GM21447 (cell line): ENCODE results near the gene NXPH2.
A peak's percentile ranks its signal among the peaks of the same experiment; 100 is the strongest.

ENCODE experiments used
- ATAC-seq: cut with Tn5 transposase; IDR thresholded peaks from one replicate; pipeline ENCODE4 v1.9.1; 2021; ENCODE audit not compliant: unreplicated experiment

The NXPH2 gene

DNA sequence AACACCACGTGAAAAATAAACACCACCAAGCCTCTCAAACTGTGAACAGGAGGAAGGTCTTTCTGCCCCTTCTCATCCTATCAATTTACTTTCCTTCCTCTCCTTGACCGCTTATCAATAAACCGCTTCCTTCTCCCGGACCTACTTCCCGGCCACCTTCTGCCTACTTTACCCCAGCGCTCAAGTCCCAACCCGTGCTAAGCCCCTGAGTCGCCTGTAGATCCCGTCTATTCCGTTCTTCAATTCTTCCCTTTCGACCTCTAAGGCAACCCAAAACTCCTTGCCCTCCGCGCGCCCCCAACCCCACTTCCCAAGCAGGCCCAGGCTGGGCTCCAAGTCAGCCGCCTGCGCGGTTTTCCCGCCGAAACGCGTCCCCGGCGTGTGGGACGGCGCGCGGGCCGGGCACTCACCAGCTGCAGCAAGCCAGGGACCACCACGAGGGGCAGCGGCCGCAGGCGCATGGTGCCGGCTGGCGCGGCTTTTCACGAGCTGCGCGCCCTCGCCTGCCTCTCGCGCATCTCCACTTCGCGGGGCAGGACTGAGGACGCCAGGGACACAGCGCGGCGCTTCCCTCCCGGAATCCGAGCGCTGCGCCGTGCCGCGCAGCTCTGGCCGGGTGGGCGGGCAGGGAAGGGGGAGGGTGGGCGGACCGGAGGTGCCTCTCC is at the start of gene NXPH2:
Gene NXPH2 (minus strand): TSS at position 610 of the 665 bp plus-strand sequence. CDS start 149 bp downstream, at position 461.
- ATAC-seq = no peak

DNA sequence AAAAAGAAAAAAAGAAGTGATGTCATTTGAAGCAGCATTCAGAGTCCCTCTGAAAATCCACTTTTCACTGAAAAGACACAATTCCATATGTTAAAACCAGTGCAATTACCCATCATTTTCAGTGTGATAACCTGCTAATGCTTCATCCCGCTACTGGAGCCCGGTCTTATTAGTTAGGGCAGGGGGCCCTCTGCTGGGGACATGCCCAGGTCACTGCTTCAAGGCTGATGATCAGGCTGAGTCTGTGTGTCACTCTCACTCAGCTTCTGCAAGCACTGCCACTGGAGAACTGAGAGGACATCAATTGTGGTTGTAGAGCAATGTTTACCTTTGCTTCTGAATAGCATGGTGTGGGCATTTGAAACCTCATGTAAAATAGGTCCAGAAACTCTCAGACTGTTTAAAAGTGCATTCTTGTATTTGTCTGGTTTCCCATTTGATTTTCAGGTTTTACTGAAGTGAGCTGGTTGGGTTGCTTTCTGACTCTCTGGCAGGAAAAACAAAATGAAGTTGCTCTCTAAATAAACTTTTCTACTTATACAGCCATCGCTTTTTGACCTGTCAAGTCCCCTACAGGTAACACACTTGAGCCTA is 49.2 kb upstream of the NXPH2 start:
- ATAC-seq = peak; percentile 66

DNA sequence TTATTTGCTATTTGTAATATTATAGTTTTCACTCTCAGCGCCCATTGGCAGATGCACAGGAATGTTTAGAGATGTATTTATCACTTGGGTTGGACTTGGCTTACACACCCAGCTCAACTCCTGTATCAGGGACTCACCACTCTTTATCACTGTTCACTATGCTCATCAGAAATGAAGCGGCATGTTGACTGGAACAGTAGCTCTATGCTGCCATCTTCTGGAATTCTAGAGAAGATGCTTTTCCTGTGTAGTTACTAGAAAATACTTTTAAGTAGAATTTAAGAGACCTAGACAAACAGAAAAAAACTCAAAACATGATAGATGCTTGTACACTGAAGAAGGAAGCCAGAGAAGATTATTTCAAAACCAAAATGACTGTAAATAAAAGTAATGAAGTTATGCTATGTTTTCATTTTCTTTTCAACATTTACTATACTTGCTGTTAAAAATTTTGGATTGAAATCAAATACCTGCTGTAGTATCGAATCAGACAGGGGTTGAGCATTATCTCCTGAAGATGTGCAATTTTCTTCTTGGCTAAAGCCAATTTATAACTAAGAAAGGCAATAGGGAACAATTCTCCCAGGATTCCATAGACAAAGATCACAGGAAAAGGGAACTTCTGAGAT is 47.4 kb upstream of the NXPH2 start:
- ATAC-seq = peak; percentile 76

DNA sequence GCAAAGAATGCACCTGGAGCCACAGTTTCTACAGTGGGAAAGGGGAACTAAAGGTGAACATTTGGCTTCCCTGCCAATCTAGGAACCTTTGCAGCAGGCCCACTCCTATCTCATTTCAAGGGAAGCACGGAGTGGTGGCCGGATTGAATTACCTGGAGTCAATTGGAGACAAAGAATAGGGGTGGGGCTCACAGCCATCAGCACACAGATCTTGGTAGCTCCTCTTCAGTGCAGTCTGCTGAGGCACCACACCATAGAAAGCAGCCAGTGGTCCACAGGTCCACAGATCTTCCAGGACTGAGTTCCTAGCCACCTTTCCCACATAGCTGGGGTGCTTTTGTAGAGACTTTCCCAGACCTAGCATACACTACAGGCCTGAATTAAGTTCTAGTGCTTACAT is 43.5 kb upstream of the NXPH2 start:
- no peak for ATAC-seq

DNA sequence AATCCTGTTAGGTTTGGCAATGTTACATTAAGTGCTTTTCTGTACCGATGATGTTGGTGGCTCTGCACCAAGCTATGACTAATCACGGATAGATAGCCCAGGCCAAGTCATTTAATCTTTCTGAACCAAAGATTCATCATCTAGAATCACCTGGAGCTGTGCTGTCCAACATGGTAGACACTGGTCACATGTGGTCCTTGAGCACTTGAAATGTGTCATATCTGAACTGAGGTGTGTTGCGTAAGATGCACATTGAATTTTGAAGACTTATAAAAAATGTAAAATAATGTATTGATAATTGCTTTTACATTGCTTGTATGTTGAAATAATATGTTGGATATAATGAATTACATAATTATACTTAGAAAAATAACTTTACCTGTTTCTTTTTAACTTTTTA is 39.8 kb upstream of the NXPH2 start:
- ATAC-seq = no peak

DNA sequence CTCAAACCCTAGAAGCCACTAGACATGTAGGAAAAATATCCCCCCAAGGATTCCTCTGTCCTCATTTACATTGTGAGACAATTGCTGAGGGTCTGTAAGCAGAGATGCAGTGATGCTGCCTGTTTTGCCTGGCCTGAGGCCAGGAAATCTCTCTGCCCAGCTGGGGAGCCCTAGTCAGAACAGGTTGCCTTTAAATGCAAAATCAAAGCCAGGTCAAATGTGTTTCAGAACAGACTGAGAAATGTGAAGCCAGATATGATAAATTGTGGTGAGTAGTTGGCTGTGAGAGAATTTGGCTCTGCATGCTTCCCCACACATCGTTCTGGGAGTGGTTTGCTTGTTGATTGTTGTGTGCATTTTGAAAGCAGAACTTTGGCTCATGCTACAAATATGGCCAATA is 38.4 kb upstream of the NXPH2 start:
- ATAC-seq = no peak

DNA sequence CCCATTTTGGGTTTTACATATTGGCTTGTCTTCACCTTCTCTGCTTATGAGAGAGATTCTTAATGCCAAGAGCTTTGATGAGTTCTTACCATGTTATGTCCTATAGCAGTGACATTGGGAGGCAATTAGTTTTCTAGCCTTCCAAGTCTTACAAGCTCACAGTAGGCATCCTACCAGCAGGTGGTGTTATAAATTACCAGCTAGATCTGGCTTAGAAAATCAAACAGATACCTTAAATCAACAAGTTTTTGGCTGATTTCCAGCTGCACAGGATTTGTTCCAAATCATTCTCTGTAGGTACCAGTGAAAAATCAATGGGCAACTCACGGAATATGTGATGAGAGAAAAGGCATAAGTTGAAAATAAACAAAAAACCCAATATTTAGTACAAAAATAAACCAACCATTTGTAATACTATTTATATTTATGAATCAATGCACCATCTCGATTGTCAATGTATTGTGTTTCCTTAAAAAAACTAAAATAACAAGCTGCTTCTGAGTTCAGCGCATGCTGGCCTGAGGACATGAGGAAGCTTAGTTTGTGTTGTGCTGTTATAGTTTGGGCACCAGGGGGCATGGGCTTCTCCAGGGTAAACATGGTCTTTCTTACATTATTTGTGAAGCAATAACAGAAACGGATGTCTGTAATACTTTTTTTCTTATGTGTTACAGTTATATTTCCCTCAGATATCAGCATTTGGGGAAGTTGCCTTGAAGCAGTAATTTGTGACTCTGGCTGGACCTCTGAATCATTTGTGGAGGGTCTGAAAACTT is 34.1 kb upstream of the NXPH2 start:
- ATAC-seq = no peak

DNA sequence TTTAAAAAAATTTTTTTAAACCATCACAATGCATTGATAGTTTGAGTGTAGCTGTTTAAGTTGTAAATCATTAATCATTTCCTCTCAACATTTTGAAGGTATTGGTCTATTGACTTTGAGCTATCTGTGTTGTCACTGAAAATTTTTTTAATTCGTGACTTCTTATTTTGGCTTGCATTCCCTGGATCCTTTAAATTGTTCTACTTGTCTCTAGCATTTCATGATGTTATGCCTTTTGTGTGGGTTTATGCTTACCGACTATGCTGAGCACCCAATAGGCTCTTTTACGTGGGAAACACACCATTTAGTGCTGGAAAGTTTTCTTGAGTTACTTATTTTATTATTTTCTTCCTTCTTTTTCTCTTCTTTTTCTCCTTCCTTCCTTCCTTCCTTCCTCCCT is 31.2 kb upstream of the NXPH2 start:
- no peak for ATAC-seq

DNA sequence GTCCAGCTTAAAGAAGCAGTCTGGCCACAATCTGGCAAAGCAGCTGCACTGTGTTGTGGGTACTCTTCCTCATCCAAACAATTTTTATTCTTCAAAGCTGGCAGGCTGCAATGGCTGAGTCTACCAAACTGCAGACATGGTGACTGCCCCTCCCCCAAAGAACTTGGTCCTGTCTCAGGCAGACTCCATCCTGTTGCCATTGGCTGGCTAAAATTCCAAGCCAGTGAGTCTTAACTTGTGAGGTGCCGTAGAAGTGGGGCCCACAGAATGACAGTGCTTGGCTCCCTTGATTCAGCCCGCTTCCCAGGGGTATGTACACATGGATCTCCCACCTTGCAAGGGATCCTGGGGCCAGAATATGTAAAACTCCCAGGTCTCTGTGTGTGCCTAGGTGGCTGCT is 14.5 kb upstream of the NXPH2 start:
- ATAC-seq = no peak

DNA sequence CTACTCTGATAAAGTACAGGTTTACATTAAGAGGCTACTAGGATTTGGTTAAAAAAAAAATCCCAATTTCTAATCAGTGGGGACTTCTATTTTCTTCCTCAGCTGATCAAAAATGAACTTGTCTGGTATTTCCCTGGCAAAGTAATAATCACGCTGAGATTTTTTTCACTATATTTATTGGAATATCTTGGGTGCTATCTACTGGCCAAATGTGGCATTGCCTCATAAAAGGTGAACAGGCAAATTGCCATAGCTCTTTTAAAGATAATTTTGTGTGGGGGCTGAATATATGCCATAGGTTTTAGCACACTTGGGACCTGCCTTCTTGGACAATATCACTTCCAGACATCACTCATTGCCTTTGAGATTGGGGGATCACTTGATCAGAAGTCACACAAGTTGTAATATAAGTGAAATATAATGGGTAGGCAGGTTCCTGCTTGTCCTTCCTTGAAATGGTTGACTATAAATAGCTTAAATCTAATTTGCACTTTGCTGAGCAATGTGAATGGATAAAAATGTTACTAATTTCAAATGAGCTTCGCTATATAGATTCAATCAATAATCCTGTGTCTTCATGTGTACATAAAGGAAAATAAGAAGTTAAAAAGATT is 7.0 kb upstream of the NXPH2 start:
- no peak for ATAC-seq

DNA sequence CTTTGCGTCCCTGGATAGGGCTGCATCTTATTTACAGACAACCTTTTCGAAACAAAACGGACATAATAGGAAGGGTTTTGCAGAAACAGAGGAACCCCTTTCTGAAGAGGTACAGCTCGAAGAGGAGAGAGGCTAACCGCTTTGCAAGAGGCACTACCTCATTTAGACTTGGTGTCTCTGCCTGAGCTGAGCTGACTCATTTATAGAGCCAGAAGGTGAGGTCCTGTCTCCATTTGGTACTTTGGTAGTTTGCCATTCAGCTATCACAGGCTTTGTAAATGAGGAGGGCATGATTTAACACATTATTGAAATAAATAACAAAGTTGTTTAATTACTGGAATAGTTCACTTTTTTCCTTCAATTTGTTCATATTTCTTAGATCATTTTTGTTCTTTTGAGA is 2.2 kb upstream of the NXPH2 start:
- ATAC-seq = no peak

DNA sequence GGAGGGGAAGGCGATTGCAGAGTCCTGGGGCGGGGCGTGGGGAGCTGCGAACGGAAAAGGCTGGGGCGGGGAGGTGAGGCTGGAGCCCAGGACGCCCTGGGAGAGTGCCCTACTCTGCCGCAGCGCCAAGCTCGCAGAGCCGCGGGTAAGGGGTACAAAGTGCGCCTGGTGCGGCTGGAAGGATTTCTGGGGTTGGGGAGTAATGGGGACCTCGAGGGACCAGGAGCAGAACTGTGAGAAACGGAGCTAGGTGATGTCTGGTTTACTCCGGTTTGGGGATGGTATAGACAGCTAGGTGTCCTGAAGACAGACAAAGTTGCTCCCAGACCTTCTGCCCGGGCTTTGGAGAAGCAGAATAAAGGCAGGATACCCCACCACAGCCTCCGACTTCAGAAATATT is 718 bp upstream of the NXPH2 start:
- ATAC-seq = no peak

DNA sequence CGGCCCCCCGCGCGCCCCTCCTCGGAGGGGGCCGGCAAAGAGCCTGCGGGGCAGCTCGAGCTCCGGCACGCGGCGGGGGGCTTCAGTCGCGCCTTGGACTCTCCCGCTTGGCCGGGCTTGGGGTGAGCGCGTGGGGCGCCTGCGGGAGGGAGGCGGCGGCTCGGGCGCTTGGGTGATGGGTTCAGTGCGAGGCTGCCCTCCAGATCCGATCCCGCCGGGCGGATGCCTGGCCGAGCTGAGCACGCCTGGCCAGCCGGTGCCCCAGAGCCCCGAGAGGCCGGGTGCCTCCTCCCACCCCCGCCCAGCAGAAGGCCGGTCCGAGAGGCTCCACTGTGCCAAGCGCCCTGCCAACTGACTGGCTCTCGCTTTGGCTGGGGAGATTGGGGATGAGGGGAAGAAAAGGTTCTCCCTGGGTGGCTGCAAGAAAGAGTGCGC is 273 bp upstream of the NXPH2 start:
- ATAC-seq = no peak

DNA sequence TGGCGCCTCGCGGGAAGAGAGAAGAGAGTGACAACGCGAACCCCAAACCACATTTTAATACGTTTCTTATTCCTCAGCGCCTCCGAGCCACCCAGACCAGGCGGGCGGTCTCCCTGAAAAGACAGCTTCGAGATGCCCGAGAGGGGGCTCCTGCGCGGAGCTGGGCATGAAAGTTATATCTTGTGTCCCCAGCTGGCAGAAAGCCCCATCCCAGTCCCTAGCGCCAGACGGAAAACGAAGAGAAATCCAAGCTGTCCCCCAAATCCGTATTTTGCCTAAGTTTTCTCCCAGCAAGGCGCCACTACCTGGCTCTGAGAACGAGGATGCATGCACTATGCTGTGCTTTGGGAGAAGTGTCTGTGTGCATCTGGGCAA is 797 bp downstream of the NXPH2 start:
- ATAC-seq = no peak

DNA sequence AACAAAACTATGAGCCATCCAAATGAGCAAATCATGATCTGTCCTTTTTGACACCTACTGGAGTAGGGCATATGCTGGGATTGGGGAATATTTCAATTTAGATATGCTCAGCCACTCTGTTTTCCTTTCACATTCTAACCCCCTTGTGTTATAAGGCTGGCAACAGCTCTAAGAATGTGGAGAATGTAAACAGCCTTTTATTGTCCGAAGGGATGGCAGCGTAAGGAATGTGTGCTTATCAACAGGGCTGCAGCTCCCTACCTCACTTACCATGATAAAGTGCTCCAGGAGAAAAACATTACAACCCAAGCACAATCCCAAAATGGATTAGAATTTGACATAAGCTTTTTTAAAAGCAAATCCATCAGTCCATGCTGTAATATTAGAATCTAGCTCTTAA is 2.2 kb downstream of the NXPH2 start:
- ATAC-seq = no peak

DNA sequence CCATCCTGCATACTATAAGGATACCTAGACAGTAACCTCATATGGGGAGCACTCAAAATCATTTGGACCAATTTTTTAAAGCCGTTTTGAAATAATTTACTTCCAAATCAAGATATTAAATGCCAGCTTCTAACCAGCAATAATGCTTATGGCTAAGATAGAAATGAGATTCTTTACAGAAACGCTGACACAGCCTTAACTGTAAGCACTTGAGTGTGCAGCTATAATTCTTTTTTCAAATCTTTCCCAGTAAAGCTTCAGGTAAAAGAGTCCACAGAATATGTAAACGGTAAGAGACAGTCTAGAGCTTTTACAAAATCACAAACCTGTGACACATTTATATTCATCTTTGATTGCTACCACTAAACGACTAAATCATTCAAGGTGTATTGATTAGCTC is 4.5 kb downstream of the NXPH2 start:
- no peak for ATAC-seq

DNA sequence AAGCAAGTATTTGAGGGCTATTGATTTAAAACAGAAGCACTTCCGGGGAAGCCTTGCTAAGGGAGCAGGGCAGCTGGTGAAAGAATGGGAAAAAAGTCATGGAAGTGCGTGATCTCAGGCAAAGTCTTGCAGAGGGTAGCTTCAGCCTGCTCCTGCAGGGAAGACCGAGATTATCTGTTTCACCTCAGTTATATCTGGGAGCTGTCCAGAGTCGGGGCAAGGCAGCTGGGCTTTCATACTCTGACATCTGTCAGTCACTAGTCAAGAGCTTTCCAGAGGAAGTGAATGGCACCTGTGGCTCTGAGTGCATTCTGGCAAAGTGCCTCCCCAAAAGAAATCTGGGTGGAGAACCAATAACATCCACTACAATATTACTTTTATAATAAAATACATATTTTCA is 8.7 kb downstream of the NXPH2 start:
- ATAC-seq = no peak

DNA sequence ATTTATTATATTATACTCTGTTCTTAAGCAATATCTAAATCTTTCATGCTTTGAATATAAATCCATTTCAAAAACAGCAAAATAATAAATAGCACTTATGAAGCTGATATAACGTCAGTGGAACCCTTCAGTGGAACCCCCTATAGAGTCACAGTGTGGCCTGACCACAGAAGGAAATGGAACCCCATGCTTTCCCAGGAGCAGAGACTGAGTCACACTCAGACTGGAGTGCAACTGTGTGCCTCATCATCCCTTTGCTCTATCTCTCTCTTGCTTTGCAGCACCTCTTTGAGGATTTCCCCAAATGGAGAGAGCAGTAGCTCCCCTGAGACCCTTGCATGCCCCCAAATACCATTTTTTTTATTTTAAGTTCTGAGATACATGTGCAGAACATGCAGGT is 13.1 kb downstream of the NXPH2 start:
- ATAC-seq = no peak

DNA sequence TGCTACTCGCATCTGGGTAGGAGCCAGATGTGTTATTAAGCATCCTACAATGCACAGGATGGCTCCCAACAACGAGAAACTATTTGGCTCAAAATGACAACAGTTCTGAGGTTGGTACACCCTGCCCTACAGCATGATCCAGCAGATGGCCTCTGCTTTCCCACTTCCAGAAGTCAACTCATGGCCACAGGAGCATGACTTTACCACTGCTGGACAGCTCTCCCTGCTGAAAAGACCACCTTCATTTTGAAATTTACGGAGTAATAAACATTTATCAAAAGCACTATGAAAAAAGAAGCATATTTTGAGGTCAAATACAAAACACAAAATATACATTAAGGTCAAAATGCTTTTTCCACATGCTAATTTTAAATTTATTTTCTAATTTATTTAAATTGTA is 13.7 kb downstream of the NXPH2 start:
- no peak for ATAC-seq

DNA sequence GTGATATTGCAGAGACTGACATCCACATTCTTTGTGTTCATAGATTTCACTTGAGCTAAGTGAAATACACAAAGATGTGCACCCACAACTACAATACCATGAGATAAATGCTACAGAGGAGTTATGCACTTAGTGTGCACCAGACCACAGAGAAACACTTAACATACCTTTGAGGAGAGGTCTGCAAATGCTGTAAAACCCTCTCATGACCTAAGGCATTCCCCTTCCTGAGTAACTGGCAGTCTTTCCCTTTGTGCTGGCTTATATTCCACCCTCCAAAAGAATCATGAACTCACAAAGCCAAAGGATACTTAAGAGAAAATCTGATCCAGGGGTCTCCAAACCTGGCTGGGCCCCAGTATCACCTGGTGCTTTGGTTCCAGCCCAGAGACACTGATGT is 16.2 kb downstream of the NXPH2 start:
- ATAC-seq = no peak

DNA sequence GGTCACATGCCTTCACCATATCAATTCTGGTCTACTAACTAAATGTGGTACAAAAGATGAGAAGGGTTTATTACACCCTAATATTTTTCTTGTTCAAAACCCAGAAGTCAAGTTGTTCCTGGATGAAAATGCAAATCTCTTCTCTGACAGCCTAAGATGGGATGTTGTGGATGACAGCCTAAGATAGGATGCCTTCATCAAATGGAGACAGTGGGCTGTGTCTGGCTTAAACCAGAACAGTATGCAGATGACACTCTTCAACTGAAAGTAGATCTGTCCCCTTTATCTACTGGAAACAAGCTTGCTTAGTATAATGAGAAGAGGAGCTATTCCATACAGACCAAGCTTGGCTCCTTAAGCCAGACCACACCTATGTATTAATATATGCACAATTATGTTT is 17.7 kb downstream of the NXPH2 start:
- no peak for ATAC-seq

DNA sequence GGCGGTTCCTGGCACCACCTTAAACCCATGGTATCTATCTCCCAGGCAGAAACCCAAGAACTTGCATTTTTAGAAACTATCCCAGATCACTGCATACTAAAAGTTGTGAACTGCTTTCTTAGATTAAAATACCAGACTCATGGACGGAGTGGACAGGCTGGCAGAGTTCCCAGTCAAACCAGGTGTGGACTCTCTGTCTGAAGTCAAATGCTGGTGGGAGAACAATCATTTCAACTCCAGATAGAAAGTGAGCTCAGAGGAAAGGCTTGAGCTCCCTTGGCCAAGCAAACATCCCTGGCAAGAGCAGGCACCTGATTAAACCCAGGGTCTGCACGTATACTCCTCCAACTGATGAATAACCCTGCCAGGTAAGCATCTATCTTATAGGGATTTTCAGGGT is 19.5 kb downstream of the NXPH2 start:
- ATAC-seq = no peak
